Left ventricle myocardium inferior (tissue), 1 donor: ENCODE measurements around the gene CNNM3. TPM values are rescaled to one million over a fixed set of nuclear protein-coding genes. Genes with fewer than 3 reads are reported as not detected.

ENCODE experiments used
- DNase-seq: peaks from one replicate; pipeline ENCODE4 v3.0.0-alpha.2; 2020
- H3K27ac ChIP-seq: fragments of 200-600 bp; replicated peaks from 2 replicates; pipeline ENCODE4 v1.8.0; 2021
- H3K27me3 ChIP-seq: fragments of 200-600 bp; 2 replicates; pipeline ENCODE4 v1.8.0; 2021; ENCODE audit warnings: low read depth
- H3K36me3 ChIP-seq: fragments of 200-600 bp; 2 replicates; pipeline ENCODE4 v1.8.0; 2021
- H3K4me1 ChIP-seq: fragments of 200-600 bp; 2 replicates; pipeline ENCODE4 v1.8.0; 2021
- H3K4me3 ChIP-seq: fragments of 200-600 bp; 2 replicates; pipeline ENCODE4 v1.8.0; 2021; ENCODE audit warnings: mild to moderate bottlenecking, moderate library complexity
- H3K9me3 ChIP-seq: fragments of 200-600 bp; replicated peaks from 2 replicates; pipeline ENCODE4 v1.8.0; 2021
- intact Hi-C: fragments of 100-400 bp; cut with micrococcal nuclease; formaldehyde crosslinking; loops from one replicate; pipeline ENCODE4 v1.11.0; 2022
- long read RNA-seq: library from polyadenylated mRNA; unstranded; transcript quantifications from one replicate; pipeline ENCODE4 v2.0.0, GENCODE V29; 2021
- total RNA-seq: library from RNA; stranded (reverse); fragmentation: NEBNext Ultra II Directional; extraction: Animal tissue kit (Norgen Biotek cat#: 25700); gene quantifications from one replicate; pipeline ENCODE4 v1.2.1, GENCODE V29; 2021
- TF ChIP-seq, protein P1 (sequence below): fragments of 200-600 bp; IDR thresholded peaks from 2 replicates; pipeline ENCODE4 v1.8.0; 2021; ENCODE audit warnings: antibody characterized with exemption, mild to moderate bottlenecking, borderline replicate concordance
- donor health status: DM: no; HTN: yes; CAD: no; lungs with severe emphysema.

CNNM3 gene
- total RNA-seq = 11.1 TPM
- long read RNA-seq, transcript CNNM3-201 (8 exons, 3,447 nt) = major isoform, 7 of 21 reads
- long read RNA-seq, partial matches to known transcripts = 0 of 21 reads
- long read RNA-seq, other reads (novel, unspliced or antisense) = 14 of 21 reads

GRCh38 chr2:96816127-96816835 lies at the start of gene CNNM3:
Gene CNNM3, plus strand, starts transcription at chr2:96816268. Its CDS starts 10 bp downstream, at chr2:96816278.
- Histone ChIP-seq H3K27ac (peak within 1 kb of the TSS; percentile 100), H3K36me3 (peaks cover 4% of the 10 kb centered on the region), H3K9me3 (no peaks in the 10 kb centered on the region), H3K4me3 (peak within 1 kb of the TSS; percentile 90), H3K27me3 (no peaks in the 10 kb centered on the region), H3K4me1 (peaks cover 76% of the 10 kb centered on the region)
- intact Hi-C loops = no loop called here
- DNase-seq = peak; percentile 98
- TF ChIP-seq, protein P1, sequence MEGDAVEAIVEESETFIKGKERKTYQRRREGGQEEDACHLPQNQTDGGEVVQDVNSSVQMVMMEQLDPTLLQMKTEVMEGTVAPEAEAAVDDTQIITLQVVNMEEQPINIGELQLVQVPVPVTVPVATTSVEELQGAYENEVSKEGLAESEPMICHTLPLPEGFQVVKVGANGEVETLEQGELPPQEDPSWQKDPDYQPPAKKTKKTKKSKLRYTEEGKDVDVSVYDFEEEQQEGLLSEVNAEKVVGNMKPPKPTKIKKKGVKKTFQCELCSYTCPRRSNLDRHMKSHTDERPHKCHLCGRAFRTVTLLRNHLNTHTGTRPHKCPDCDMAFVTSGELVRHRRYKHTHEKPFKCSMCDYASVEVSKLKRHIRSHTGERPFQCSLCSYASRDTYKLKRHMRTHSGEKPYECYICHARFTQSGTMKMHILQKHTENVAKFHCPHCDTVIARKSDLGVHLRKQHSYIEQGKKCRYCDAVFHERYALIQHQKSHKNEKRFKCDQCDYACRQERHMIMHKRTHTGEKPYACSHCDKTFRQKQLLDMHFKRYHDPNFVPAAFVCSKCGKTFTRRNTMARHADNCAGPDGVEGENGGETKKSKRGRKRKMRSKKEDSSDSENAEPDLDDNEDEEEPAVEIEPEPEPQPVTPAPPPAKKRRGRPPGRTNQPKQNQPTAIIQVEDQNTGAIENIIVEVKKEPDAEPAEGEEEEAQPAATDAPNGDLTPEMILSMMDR = peak; percentile 83

GRCh38 chr2:96767135-96767871 lies 48.8 kb upstream of the CNNM3 start:
- Histone ChIP-seq H3K4me1 (peaks cover 43% of the 10 kb centered on the region), H3K4me3 (no peak overlapping the region), H3K27me3 (no peaks in the 10 kb centered on the region), H3K27ac (no peak overlapping the region), H3K9me3 (no peaks in the 10 kb centered on the region), H3K36me3 (no peaks in the 10 kb centered on the region)
- TF ChIP-seq, protein P1 = no peak
- no peak for DNase-seq
- intact Hi-C loops = no loop called here

DNA sequence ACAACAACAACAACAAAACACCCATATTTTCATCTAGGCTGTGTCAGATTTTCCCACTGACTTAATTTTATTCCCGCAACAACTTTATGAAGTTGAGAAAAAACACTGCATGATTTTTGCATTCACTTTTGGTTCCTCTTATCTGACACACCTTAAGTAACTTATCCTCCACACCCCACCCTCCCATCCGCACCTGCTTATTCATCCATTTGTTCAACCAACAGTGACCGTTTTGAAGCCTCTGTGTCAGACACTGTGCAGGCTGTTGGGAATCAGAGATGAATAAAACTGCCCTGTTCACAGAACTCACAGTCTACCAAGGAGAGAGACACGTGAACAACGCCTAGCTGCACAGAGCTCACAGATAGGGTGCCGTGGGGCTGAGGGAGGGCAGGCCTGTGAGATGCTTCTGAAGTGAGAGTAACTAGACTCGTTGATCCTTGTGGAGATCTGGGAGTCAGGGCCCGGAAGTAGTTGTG lies 47.9 kb upstream of the CNNM3 start:
- TF ChIP-seq, protein P1 = no peak
- H3K9me3 ChIP-seq = no peaks in the 10 kb centered on the region
- H3K36me3 ChIP-seq = no peaks in the 10 kb centered on the region
- DNase-seq = no peak
- no peak overlapping the region for H3K4me3 ChIP-seq
- H3K27ac ChIP-seq = no peak overlapping the region
- no peaks in the 10 kb centered on the region for H3K27me3 ChIP-seq
- intact Hi-C loops = no loop called here
- peaks cover 38% of the 10 kb centered on the region for H3K4me1 ChIP-seq

- Histone ChIP-seq H3K27ac (peak overlapping the region; percentile 79), H3K9me3 (no peaks in the 10 kb centered on the region), H3K4me3 (peak overlapping the region; percentile 29), H3K4me1 (peaks cover 31% of the 10 kb centered on the region), H3K36me3 (no peaks in the 10 kb centered on the region), H3K27me3 (no peaks in the 10 kb centered on the region)
- intact Hi-C loops = no loop called here
- DNase-seq = peak; percentile 80
- TF ChIP-seq, protein P1 = no peak
Observed at GRCh38 chr2:96769814-96770213, 46.3 kb upstream of the CNNM3 start.

DNA sequence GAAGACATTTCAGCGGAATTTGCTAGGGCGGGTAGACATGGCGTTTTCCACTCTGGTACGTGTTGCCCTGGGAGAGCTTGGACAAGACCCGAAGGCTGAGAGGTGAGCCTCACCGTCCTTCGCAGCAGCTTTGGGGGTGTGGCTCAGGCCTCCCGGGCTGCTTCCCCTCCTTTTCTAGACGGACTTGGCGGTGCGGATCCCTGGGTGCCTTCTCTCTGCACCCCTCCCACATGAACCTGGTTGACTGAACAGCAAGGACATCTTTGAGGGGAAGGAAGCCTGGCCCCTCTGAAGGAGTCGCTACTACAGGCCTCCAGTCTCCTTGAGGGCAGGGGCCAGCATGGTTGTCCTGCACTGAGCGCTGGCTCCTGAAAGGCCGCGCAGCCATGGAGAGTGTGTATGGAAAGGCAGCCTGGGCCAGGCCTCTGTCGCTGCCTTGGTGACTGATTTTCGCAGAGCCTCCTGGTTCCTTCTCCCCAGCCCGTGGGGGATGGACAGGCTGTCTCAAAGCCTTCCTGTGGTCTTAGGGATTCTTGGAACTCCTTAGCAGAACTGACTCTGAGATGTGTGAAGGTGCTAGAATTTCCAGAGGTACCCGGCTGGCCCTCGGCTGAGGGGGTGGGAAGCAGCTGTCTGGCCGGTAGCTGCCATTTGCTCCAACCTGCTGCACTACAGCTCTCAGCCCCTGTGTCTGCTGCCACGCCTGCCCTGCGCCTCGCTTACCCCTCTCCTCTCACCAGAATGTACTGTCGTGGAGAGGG lies 45.4 kb upstream of the CNNM3 start:
- intact Hi-C loops = no loop called here
- Histone ChIP-seq H3K27ac (peak overlapping the region; percentile 79), H3K4me3 (no peak overlapping the region), H3K9me3 (no peaks in the 10 kb centered on the region), H3K4me1 (peaks cover 31% of the 10 kb centered on the region), H3K27me3 (no peaks in the 10 kb centered on the region), H3K36me3 (no peaks in the 10 kb centered on the region)
- DNase-seq = no peak
- TF ChIP-seq, protein P1 = no peak
